Left ventricle myocardium inferior (tissue), 1 donor: ENCODE results near the gene AP3D1. TPM values are rescaled to one million over a fixed set of nuclear protein-coding genes. Genes with fewer than 3 reads are reported as not detected.

Experiments
- DNase-seq: peaks from one replicate; pipeline ENCODE4 v3.0.0-alpha.2; 2020
- H3K27ac ChIP-seq: fragments of 200-600 bp; replicated peaks from 2 replicates; pipeline ENCODE4 v1.8.0; 2021
- H3K27me3 ChIP-seq: fragments of 200-600 bp; 2 replicates; pipeline ENCODE4 v1.8.0; 2021; ENCODE audit warnings: low read depth
- H3K36me3 ChIP-seq: fragments of 200-600 bp; 2 replicates; pipeline ENCODE4 v1.8.0; 2021
- H3K4me1 ChIP-seq: fragments of 200-600 bp; 2 replicates; pipeline ENCODE4 v1.8.0; 2021
- H3K4me3 ChIP-seq: fragments of 200-600 bp; 2 replicates; pipeline ENCODE4 v1.8.0; 2021; ENCODE audit warnings: mild to moderate bottlenecking, moderate library complexity
- H3K9me3 ChIP-seq: fragments of 200-600 bp; replicated peaks from 2 replicates; pipeline ENCODE4 v1.8.0; 2021
- intact Hi-C: fragments of 100-400 bp; cut with micrococcal nuclease; formaldehyde crosslinking; loops from one replicate; pipeline ENCODE4 v1.11.0; 2022
- total RNA-seq: library from RNA; stranded (reverse); fragmentation: NEBNext Ultra II Directional; extraction: Animal tissue kit (Norgen Biotek cat#: 25700); gene quantifications from one replicate; pipeline ENCODE4 v1.2.1, GENCODE V29; 2021
- TF ChIP-seq, protein P1 (sequence below): fragments of 200-600 bp; IDR thresholded peaks from 2 replicates; pipeline ENCODE4 v1.8.0; 2021; ENCODE audit warnings: antibody characterized with exemption, mild to moderate bottlenecking, borderline replicate concordance
- donor health status: DM: no; HTN: yes; CAD: no; lungs with severe emphysema.

The AP3D1 gene
- total RNA-seq, 1 donor from 2014 or later: 75.4 TPM

DNA sequence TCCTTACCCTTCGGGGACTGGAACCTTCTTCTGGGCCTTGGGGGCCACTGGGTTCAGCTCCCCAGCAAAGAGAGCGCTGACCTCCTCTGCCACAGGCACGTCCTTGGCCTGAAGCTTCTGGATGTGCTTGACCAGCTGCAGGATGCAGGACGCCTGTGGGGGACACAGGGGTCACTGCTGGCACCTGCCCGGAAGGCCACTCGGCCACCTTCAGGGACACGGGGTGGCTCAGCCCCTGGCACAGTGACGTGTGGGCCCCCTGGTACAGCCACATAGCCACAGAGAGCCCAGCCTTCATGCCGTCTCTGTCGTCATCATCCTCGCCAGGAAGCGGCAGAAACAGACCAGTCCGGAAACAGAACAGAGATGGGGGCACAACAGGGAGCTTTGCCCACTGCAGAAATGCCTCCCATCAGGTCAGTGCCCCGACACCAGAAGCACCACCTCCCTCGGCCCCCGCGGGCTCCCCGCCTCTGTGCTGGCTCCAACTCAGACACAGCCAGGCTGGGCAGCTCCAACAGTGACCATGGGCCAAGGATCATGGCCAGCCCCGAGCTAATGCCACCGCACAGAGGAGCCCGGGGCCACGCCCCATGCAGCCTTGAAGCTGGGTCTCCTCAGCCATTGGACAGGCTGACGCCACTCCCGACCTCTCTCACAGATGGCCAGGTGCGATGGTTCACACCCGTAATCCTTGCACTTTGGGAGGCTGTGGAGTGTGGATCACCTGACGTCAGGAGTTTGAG, 34.0 kb downstream of the AP3D1 start:
- H3K4me3 ChIP-seq: no peak overlapping the region
- no peak overlapping the region for H3K27ac ChIP-seq
- TF ChIP-seq, protein P1, sequence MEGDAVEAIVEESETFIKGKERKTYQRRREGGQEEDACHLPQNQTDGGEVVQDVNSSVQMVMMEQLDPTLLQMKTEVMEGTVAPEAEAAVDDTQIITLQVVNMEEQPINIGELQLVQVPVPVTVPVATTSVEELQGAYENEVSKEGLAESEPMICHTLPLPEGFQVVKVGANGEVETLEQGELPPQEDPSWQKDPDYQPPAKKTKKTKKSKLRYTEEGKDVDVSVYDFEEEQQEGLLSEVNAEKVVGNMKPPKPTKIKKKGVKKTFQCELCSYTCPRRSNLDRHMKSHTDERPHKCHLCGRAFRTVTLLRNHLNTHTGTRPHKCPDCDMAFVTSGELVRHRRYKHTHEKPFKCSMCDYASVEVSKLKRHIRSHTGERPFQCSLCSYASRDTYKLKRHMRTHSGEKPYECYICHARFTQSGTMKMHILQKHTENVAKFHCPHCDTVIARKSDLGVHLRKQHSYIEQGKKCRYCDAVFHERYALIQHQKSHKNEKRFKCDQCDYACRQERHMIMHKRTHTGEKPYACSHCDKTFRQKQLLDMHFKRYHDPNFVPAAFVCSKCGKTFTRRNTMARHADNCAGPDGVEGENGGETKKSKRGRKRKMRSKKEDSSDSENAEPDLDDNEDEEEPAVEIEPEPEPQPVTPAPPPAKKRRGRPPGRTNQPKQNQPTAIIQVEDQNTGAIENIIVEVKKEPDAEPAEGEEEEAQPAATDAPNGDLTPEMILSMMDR: no peak
- peaks cover 17% of the 10 kb centered on the region for H3K4me1 ChIP-seq
- peaks cover 100% of the 10 kb centered on the region for H3K36me3 ChIP-seq
- no peaks in the 10 kb centered on the region for H3K27me3 ChIP-seq
- no peak for DNase-seq
- intact Hi-C loops: no loop called here
- no peaks in the 10 kb centered on the region for H3K9me3 ChIP-seq

DNA sequence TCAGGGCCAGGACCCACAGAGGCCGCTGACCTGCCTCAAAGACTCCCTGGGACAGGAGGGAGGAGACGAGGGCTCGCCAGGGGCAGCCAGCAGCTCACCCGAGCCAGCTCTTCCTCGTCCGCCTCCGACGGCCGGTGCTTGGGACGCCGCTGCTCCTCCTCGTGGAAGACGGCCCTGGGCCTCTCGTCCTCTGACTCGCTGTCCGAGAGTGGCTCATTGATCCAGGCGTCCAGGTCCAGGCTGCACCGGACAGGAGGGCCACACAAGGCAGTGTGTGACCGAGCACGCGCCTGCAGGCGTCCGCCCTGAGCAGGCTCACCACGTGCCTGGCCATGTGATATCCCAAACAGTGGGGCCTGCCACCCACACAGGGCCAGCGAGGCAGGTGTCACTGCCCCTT, 34.9 kb downstream of the AP3D1 start:
- TF ChIP-seq, protein P1: no peak
- Histone ChIP-seq H3K4me3 (no peak overlapping the region), H3K4me1 (peaks cover 17% of the 10 kb centered on the region), H3K27ac (no peak overlapping the region), H3K9me3 (no peaks in the 10 kb centered on the region), H3K27me3 (no peaks in the 10 kb centered on the region), H3K36me3 (peaks cover 100% of the 10 kb centered on the region)
- no peak for DNase-seq
- intact Hi-C loops: no loop called here

GRCh38 chr19:2115911-2116426, 35.4 kb downstream of the AP3D1 start:
- intact Hi-C loops: no loop called here
- TF ChIP-seq, protein P1: no peak

DNA sequence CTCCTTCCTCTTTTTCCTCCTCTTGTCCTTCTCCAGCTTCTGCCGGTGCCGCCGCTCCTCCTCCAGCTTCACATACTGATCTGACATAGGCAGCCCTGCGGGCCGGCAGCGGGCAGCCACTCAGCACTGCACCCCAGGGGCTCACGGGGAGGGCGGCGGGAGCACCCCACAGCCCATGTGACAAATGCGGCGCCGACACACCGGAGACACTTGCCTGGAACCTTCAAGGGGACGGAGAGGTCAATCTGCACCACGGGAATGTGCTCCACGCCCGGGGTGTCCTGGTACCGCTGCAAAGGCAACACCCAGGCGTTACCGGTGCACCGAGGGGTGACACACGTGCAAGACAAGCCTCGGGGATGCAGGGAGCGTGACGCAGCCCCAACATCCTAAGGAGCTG, 36.0 kb downstream of the AP3D1 start:
- Histone ChIP-seq H3K4me1 (peaks cover 17% of the 10 kb centered on the region), H3K4me3 (no peak overlapping the region), H3K9me3 (no peaks in the 10 kb centered on the region), H3K27ac (no peak overlapping the region), H3K36me3 (peaks cover 100% of the 10 kb centered on the region), H3K27me3 (no peaks in the 10 kb centered on the region)
- intact Hi-C loops: no loop called here
- no peak for DNase-seq
- TF ChIP-seq, protein P1: no peak

More at GRCh38 chr19:2115911-2116426, 35.4 kb downstream of the AP3D1 start:
- no peaks in the 10 kb centered on the region for H3K27me3 ChIP-seq
- H3K4me3 ChIP-seq: no peak overlapping the region
- peaks cover 17% of the 10 kb centered on the region for H3K4me1 ChIP-seq
- peaks cover 100% of the 10 kb centered on the region for H3K36me3 ChIP-seq
- no peak for DNase-seq
- no peaks in the 10 kb centered on the region for H3K9me3 ChIP-seq
- H3K27ac ChIP-seq: no peak overlapping the region

DNA sequence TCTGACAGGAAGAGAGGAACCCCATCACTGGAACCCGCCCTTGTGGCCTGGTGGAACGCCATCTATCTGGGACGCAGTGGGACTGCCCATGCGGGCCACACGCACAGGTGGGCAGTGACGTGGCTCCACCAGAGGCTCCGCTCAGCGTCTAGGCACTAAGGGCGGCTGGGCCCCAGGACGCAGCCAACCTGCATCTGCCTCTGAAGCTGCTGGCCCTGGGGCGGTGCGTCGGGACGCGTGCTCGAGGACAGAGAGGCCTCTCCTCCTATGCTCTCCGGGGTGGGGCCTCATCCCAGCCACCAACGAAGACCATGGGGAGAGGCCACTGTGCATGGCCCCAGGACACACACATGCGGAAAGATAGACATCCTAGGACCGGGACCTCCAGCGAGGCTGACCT, 36.5 kb downstream of the AP3D1 start:
- no peaks in the 10 kb centered on the region for H3K9me3 ChIP-seq
- intact Hi-C loops: no loop called here
- no peak overlapping the region for H3K27ac ChIP-seq

More for the DNA sequence above, 36.5 kb downstream of the AP3D1 start:
- H3K36me3 ChIP-seq: peaks cover 100% of the 10 kb centered on the region
- no peak for DNase-seq
- TF ChIP-seq, protein P1: no peak
- no peak overlapping the region for H3K4me3 ChIP-seq
- H3K27me3 ChIP-seq: no peaks in the 10 kb centered on the region
- peaks cover 17% of the 10 kb centered on the region for H3K4me1 ChIP-seq
